ENCODE data around the gene RNF169.
"Not testable (repeated sequence)": the region's sequence is repeated elsewhere in the genome, so short reads cannot be mapped to it uniquely, and the experiment has no call there.

RNF169 gene

GRCh38 chr11:74730571-74731260, 17.9 kb upstream of the RNF169 start:
- ATAC-seq (no peak), DNase-seq (no peak)

DNA sequence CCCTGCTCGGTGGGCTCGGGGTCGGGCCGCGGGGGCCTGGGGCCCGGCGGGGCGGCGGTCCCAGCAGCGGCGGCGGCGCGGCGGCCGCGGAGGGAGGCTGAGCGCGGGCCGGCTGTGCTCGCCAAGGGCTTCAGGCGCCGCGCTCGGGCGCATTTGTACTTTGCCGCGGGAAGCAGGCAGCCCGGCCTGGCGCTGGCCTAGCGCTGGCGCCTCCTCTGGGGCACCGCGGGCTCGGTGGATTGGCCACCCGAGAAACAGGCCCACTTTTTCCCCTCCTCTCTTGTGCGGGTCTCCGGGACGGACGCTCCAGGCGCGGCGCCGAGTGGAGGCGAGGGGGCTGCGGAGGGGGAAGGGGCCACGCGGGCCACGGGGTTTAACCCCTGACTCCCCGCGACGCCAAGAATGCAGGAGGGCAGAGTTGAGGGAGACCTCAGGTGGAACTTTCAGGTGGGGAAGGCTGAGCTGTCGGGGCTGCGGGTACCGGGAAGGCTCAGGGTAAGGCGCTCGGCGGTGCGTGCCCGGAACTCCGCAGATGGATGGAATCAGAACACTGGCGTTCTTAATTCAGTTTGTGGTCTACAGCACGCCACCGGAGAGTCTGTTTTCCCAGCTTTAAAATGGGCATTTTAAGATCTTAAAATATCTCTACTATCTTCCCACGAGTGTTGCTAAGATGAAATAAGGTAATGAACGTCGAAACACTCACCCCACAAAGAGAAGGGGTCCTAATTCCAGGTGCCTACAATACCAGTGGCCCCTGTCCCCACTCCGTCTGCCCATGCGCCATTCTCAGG, 17.2 kb upstream of the RNF169 start, which contains the start of gene CHRDL2:
CHRDL2 (minus strand) TSS at position 126 of the 794 bp plus-strand sequence. CDS start 538 bp downstream, outside the sequence.
- ATAC-seq: no peak
- DNase-seq: no peak

- ATAC-seq (no peak), DNase-seq (no peak)
Measured at GRCh38 chr11:74734559-74734925, 14.1 kb upstream of the RNF169 start.

GRCh38 chr11:74735365-74735928, 13.2 kb upstream of the RNF169 start:
- ATAC-seq (no peak), DNase-seq (no peak)

GRCh38 chr11:74736031-74736430, 12.6 kb upstream of the RNF169 start:
- no peak for DNase-seq
- no peak for ATAC-seq

- DNase-seq: peak; percentile 39
Measured at GRCh38 chr11:74739546-74740270, 8.9 kb upstream of the RNF169 start.

DNA sequence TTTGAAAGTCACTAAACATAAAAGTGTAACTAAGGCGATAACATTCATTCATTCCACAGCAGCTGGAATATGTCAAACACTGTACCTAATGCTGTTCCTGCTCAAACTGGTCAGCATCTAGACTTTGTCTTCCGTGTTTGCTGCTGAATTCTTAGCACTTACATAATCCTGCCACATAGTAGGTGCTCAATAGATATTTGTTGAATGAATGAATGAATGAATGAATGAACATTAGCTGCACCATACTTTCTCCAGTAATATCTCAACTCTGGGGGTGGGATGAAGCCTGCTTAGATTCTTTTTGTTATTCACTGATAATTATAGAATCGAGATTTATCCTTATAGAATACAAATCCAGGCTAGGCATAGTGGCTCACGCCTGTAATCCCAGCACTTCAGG, 6.6 kb upstream of the RNF169 start:
- ATAC-seq: no peak
- no peak for DNase-seq

More at GRCh38 chr11:74739546-74740270, 8.9 kb upstream of the RNF169 start:
- ATAC-seq: peak; percentile 73

DNA sequence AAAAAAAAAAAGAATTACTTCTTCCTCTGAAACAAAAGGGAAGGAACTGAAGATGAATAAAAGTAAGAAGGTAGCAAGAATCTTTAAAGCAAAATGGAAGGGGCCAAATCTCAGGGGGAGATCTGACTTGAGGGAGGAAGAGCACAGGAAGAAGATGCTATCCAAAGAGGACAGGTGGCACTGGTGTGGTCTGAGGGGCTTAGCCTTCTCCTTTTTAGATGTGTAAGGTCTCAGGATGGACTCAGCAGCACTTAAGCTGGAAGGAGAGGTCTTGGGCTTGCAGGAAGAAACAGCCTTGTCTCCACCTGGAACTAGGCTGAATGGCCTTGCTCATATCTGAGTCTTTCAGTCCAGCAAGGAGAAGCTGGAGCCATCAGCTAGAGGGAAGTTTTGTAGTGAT, 5.0 kb upstream of the RNF169 start:
- DNase-seq (no peak), ATAC-seq (no peak)

GRCh38 chr11:74744277-74744676, 4.4 kb upstream of the RNF169 start:
- ATAC-seq (no peak), DNase-seq (no peak)

GRCh38 chr11:74746868-74747267, 1.8 kb upstream of the RNF169 start:
- ATAC-seq (no peak), DNase-seq (no peak)

DNA sequence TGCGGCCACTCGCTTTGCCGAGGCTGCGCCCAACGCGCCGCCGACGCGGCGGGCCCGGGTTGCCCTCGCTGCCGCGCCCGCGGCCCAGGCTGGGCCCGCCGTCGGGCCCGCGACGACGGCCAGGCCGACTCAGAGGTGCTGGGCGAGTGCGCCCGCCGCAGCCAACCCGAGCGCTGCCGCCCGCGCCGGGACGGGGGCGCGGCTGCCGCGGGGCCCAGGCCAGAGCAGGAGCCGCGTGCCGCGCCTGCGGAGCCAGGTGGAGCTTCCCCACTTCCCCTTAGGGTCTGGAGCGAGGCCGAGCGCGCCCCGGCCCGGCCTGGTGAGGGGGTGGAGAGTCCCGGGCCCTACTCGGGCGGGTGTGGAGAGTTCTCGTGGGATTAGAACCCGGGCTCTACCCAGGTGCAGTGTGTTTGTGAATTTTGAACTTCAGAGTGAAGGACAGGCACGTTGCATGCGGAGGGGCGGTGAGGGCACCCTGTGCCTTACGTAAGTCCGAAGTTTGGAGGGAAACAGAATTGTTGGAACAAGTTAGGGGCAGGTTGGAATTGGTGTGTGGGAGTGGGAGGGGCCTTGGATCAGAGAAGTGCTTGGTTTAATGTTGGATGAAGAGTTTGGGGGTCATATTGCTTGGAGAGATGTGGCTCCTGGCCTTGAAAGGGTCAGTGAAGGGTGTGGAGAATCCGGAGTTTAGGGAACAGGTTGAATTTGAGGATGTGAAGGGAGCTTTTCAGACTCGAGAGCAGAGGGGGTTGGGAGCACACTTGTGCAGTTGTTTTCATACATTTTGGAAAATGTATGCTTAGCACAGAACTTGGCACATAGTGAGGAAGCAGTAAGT, 697 bp downstream of the RNF169 start:
- ATAC-seq (peak; percentile 81), DNase-seq (peak; percentile 67)

DNA sequence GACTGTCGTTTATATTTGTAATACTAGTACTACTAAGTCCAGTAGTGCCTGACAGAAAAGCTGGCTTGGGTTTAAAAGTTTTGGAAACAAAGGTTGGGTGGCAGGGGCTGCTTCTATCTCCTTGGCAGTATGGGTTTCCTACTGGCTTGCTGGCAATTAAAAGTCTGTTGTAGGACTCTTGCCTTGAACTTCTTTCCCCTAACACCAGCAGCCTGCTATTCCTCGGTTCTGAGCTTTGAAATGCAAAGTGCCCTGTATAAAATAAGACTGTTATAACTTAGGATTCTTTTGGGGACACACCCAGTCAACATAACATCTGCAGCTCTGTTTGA, 1.3 kb downstream of the RNF169 start:
- no peak for ATAC-seq
- DNase-seq: no peak

DNA sequence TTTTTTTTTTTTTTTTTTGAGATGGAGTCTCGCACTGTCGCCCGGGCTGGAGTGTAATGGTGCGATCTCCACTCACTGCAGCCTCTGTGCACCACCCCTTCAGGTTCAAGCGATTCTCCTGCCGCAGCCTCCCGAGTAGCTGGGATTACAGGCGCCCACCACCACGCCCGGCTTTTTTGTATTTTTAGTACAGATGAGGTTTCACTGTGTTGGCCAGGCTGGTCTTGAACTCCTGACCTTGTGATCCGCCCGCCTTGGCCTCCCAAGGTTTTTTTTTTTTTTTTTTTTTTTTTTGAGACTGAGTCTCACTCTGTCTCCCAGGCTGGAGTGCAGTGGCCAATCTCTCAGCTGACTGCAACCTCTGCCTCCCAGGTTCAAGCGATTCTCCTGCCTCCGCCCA, 1.9 kb downstream of the RNF169 start:
- ATAC-seq, DNase-seq: not testable (repeated sequence)

DNA sequence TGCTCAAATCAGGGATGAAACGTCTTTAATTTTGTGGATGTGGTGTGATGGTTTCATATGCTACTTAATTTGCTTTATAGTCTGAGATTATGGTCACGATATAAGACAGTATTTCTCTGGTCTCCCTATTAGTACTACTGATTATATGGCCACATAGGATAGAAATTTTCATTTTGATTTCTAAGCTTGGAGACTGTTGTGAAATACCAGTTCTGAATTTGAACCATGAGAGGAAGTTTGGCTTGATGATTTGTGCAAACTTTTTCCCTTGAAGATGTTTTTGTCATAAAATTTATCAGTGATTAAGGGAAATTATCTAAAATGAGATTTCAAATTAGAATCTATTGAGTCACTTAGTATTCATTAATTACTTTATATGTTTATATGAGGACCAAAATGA, 2.7 kb downstream of the RNF169 start:
- no peak for ATAC-seq

GRCh38 chr11:74754507-74755252, 6.0 kb downstream of the RNF169 start:
- DNase-seq (no peak), ATAC-seq (peak; percentile 23)

More for the DNA sequence above, 2.7 kb downstream of the RNF169 start:
- DNase-seq: no peak

DNA sequence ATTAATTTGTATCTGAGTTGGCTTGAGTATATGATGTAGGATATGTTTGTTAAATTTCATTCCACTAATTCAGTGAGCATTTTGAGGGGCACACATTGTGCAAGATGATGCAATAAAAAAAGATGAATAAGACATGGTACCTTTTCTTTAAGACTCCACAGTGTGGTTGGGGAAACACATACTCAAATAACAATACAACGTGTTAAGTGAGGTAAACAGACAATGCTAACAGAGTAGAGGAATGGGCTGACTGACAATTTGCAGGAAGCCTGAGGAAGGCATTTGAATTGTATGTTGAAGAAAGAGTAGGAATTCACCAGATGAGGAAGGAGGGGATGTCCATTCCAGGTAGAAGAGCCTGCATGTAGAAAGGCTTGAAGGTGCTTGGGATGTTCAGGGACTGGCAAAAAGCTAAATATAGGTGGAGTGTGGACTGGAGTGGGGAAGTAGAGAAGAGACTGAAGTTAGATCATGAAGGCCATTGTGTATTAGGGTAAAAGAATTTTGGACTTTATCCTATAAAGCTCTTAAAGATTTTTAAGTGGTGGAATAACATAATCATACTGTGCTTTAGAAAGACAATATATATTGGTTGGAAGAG, 6.8 kb downstream of the RNF169 start:
- no peak for ATAC-seq
- DNase-seq: no peak

DNA sequence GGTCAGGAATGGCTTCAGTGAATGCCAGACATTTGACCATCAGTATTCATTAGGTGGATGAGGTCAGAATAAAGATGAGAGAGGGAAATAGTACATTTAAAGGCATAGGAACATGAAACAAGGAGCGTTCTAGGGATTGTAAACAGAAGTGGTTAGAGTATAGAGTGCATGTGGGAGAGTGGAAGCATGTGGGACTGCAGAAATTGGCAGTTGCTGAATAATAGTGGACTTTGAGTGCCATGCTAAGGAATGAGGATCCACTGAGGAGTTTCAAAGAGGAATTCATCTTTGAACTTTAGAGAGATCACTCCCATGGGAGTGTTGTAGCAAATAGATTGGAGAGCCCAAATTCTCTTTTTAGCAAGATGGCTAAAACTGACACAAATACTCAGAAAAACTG, 7.9 kb downstream of the RNF169 start:
- no peak for DNase-seq

DNA sequence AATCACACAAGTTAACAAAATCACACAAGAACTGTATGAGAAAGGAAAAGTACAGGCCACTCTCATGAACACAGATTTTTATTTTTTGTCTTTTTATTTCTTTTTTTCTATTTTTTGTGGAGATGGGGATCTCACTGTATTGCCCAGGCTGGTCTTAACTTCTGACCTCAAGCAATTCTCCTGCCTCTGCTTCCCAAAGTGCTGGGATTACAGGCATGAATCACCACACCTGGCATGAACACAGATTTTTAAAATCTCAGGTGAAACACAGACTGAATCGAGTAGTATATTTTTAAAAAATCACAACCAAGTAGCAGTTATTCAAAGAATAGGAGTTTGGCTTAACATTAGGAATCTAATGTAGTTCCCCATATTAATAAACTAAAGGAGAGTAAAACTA, 18.3 kb downstream of the RNF169 start:
- ATAC-seq (no peak), DNase-seq (no peak)

More for the DNA sequence above, 7.9 kb downstream of the RNF169 start:
- no peak for ATAC-seq

DNA sequence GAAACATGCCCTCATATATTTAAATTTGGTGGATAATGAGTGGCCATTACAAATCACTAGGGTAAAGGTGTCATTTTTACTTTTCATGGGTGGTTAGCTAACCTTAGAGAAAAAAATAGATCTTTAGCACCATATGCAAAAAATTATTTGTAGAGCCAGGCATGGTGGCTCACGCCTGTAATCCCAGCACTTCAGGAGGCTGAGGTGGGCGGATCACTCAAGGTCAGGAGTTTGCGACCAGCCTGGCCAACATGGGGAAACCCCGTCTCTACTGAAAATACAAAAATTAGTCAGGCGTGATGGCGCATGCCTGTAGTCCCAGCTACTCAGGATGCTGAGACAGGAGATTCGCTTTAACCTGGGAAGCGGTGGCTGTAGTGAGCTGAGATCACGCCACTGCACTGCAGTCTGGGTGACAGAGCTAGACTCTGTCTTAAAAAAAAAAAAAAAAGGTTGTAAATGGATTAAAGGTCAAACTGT, 19.6 kb downstream of the RNF169 start:
- ATAC-seq (peak; percentile 93), DNase-seq (peak; percentile 51)

DNA sequence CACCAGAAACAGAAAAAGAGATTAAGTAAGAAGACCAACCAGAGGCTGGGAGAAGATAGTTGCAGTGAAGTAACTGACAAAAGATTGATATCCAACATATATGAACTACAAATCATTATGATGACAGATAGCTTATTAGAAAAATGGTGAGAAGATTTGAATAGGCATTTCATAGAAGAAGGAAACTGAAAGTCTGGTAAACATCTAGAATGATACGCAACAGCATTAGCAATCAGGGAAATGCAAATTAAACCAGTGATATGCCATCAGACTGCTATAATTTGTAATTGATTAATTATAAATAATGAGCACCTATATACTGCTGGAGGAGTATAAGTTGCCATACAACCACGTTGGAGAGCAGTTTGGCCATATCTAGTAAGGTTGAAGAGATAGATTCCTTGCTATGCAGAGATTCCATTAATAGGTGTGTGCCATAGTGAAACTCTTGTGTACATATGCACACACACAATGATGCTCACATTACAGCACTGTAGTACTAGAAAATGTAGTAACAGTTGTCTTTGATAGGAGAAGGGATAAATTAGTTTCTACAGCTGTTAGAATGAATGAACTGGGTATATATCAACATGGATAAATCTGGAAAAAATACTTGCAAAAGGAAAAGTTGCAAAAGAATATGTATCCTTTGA, 20.5 kb downstream of the RNF169 start:
- ATAC-seq (no peak), DNase-seq (no peak)
